ENCODE results near the gene CORO2A.

- no peak for TF ChIP-seq CTCF (IDR thresholded peaks at IDR 0.05)
- no peak for TF ChIP-seq POLR2AphosphoS5 (IDR thresholded peaks at IDR 0.05)
- TF ChIP-seq POLR2A (IDR thresholded peaks at IDR 0.05): no peak
Observed at GRCh38 chr9:98209530-98209929, 17.1 kb upstream of the CORO2A start.

All from prostate gland (tissue), 2 donors.